DMS53 (cell line): ENCODE results near the gene TALDO1.

ENCODE experiments used
- DNase-seq: peaks from one replicate; lab custom pipeline; 2025; lab: John Stamatoyannopoulos, UW

The TALDO1 gene

DNA sequence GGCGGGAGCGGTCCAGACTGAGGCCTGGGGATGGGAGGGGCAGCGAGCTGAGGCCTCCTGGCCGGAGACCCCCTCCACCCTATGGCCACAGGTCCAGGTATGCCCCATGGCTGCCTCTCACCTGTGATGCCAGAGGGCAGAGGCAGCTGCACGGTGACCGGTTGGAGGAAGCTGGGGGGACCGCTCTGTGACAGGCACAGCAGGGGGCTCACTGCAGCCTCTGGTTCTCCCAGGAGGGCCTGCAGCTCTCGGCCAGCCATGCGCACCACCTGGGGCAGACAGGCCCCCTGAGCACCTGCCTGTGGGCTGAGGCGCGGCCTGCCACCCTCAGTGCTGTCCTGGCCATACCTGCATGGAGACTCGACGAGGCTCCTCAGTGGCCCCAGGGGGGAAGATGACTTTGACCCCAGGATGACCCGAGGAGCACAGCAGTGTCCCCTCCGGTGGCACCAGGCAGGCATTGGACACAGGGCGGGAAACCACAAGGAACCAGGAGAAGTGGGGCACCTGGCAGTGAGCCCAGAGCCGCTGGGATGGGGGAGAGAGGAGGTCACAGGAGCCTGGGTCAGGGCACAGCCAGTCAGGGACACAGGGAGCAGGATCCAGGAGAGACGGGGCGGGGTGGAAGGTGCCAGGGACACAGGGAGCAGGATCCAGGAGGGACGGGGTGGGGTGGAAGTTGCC, 54.0 kb downstream of the TALDO1 start:
- DNase-seq, result no peak

DNA sequence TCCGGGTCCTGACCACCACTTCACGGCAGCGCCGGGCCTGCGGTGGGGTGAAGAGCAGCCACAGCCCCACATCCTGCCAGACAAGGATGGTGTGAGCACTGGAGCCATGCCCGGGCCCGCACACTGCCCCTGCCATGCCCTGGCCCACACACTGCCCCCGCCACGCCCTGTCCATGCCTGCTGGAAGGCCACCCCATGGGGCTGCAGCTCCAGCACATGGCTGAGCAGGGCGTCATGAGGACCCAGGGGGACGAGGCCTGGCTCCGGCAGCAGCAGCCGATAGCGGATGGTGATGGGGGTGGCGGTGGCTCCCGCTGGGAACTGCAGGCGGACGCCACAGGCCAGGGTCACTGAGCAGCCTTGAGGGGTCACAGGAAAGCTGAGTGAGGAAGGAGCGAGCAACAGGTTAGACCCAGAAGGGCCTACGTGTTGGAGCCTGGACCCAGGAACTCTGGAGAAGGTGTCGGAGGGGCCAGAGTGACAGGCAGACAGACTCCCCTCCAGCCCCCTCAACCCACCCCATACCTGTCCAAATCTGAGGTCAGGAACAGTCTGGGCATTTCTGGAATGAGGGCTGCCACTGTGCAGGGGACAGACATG, 54.9 kb downstream of the TALDO1 start:
- DNase-seq, result no peak

DNA sequence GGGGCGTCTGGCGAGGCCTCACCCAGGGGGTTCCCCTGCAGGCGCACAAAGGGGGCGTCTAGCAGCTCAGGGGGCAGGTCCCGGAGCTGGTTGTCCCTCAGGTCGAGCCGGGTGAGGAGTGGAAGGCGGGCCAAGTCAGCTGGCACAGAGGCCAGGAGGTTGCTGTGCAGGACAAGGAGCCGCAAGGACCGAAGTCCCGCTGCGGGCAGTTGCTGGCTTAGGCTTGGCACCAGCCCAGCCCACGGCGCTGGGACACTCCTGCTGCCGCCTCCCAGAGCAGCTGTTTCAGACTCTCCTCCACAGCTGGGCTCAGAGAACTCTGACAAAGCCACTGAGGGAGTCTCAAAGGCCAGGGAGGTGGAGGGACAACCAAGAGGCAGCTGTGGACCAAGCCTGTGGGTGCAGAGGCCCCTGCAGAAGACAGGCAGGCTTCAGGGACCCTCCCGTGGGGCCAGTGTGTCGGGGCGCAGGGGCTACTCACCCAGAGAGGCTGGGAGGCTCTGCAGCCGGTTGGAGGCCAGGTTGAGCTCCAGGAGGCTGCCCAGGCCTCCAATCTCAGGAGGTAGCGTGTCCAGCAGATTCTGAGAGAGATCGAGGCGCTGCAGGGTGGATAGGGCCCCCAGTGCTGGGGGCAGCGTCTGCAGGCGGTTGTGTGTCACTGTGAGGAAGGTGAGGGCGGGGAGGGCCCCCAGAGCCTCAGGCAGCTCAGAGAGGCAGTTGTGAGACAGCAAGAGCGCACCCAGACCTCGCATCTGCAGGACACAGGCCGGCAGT, 55.6 kb downstream of the TALDO1 start:
- no peak for DNase-seq

DNA sequence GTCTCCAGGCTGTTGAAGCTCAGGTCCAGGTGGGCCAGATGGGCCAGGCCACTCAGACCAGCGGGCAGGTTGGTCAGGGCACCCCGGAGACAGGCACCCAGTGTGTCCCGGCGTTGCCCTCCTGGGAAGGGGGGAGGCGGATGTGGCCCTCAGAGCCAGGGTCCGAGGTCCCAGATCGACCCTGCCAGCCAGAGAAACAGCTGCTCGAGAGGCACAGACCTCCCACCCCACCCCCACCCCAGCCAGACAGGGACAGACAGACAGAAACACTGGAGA, 56.1 kb downstream of the TALDO1 start:
- no peak for DNase-seq

DNA sequence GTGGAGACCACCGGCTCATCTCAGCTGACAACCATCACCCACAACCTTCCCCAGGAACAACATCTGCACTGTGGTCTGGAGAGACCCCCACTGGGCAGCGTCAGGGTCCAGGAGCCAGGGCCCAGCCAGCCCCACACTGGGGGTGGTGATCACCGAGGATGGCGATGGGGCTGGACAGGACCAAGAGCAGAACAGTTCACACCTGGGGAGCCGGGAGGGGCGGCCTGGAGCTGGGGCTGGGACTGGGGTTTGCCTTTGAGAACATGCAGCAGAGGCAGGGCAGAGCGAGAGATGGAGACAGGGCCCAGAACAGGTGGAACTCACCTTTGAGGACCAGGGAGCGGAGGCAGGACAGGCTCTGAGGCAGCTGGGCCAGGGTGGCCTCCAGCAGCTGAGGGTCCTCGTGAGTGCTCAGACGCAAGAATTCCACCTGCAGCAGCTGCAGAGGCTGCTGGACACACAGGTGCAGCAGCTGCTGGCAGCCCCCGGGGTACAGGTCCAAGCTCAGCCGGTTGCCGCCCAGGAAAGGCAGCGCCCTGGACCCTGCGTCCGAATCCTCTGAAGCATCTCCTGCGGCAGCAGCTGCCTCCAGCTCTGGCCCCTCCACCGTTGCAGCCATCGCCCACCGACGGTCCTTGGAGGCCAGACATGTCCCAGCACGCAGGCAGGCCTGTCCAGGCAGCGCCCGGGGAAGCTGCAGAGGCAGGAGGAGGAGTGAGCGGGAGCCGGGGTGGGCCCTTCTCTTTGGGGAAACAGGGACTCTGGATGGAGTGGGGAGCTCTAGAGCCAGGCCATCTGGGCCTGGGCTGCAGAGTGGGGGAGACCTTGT, 56.7 kb downstream of the TALDO1 start:
- peak; percentile 84 for DNase-seq

DNA sequence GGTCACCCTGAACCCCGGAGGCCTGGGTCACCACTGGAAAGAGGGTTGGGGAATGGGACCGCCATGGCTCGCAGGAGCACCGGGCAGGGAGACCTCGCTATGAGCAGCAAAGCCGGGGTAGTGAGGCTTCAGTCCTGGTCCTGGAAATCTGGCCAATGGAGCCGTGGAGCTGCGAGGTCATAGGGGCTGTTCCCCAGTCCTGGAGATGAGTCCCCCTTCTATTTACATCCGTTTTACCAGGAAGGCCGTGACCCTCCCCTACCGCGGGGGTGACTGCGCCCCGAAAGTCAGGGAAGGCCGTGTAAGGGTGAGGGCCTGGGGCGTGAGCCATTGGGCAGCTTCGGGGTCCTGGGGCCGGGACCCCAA, 57.3 kb downstream of the TALDO1 start:
- peak; percentile 68 for DNase-seq

DNA sequence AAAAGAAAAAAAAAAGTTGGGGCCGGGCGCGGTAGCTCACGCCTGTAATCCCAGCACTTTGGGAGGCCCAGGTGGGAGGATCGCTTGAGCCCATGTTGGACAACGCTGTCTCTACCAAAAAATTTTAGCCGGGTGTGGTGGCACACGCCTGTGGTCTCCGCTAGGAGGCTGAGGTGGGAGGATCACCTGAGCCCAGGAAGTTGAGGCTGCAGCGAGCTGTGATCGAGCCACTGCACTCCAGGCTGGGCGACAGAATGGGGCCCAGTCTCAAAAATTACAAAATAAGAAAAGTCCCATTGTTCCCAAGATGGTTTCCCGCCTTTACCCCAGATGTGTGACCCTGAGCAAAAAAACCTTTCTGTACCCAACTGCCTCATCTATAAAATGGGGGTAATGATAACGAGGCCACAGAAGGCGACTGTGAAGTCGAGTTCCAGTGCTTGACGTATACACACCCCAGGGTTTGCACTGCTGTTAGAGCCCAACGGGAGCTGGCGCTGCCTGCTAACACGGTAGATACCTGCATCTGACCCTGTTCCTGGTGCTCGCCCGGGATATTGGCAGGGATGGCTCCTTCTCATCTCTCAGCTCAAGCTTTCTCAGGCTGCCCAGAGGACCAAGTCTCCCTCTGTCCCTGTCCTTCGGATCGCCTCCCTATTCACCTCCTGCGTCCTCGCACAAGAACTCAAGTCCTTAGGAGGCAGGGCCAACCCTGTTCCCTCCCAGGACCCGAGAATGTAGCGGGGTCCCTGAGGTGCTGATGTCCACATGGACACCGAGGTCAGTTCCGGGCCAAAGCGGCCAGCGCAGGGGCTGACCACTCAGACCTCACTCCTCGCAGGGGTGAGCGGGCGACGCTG, 61.4 kb downstream of the TALDO1 start:
- DNase-seq, result peak; percentile 83

DNA sequence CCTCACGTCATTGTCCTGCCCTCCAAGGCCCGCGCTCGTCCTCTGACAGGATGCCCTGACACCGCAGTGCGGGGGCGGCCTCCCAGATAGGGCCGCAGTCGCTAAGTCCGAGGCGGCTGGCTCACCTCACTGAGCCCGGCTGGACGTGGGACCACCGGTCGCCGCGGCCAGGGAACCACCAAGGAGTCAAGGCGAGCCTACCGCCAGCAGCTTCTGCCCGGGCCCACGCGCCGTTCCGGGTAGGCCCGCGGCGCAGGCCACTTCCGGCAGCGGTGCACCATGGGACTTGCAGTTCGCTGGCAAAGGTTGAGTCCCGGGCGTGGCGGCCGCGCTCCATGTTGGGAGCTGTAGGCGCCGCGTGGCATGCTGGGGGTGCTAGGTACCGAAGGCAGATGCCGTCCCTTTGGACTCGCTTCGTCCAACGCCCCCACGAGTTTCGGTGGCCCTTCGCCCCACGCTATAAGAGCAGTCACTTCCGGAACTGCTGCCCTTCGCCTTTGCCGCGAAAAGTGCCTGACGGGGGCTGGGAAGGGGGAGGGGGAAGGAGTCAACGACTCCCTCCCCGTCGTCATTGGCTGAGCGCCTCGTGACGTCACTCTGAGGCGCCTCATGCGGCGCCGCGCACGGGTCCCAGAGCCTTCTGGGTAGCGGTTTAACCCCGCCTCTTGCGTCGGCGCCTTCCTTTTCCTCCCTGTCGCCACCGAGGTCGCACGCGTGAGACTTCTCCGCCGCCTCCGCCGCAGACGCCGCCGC, 62.2 kb downstream of the TALDO1 start, which contains the start of gene RPLP2:
Gene RPLP2, plus strand, starts transcription at position 681 of the 753 bp plus-strand sequence. CDS start 268 bp downstream, outside the sequence.
- DNase-seq, result peak; percentile 100

DNA sequence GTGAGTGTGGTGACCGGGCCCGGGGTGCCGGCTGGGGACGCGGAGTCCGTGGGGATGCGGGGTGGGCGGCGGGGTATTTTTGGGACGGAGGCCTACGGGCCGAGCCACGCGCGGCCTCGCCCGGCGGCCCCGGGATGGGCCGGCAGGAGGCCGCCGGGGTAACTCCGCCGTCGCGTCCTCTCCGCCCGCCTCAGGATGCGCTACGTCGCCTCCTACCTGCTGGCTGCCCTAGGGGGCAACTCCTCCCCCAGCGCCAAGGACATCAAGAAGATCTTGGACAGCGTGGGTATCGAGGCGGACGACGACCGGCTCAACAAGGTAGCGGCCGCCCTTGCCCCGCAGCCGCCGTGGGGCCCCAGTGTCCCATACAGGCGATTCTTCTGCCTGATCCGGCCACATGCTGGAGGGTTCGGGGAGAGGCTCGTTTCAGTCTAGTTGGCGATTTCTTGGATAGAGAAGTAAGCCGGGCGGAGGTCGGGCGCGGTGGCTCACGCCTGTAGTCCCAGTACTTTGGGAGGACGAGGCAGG, 62.8 kb downstream of the TALDO1 start:
- DNase-seq, result peak; percentile 71

DNA sequence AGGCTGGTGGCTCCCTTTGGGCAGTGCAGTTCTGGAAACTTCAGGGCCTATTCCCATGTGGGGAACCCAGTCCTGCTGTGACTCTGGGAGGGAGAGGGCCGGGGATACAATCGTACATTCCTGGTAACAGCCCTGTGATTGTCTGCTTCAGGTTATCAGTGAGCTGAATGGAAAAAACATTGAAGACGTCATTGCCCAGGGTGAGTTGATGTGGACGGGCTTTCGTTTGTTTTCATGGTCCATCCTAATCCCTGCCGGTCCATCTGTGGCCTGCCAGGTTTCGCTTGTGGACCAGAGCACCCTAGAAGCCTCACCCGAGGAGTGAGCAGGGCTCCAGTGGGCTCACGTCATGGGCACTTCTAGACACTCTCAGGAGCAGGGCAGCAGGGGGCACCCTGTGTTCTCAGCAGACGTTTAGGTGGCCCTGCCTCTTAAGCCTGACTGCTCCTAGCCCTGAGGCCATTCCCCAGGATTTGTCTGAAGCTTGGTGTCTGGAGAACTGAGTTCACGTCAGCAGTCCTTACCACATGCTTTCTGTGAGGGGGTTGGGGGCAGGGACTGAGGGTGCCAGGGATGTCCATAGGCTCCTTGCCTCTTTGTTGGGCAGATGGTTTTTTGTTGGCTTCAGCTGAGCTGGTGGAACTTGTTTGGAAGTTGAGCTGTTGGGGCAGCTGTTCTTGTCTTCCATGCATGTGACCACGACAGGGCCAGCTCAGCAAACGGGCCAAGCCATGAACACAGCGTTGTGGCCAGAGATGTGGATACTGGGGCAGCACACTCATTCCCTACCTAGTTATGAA, 64.4 kb downstream of the TALDO1 start:
- no peak for DNase-seq

DNA sequence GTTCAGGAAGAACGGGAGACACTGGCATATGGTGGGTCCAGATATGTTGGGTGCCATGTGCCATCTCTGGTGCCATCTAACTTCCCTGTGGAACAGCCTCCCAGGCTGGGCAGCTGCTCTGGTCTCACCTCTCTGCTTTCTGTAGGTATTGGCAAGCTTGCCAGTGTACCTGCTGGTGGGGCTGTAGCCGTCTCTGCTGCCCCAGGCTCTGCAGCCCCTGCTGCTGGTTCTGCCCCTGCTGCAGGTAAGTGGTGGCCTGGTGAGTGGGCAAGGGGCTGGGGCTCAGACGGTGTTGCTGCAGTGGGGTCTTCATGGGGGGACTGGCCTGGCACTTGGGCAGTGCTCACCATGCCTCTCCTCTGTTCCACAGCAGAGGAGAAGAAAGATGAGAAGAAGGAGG, 65.1 kb downstream of the TALDO1 start:
- no peak for DNase-seq

DNA sequence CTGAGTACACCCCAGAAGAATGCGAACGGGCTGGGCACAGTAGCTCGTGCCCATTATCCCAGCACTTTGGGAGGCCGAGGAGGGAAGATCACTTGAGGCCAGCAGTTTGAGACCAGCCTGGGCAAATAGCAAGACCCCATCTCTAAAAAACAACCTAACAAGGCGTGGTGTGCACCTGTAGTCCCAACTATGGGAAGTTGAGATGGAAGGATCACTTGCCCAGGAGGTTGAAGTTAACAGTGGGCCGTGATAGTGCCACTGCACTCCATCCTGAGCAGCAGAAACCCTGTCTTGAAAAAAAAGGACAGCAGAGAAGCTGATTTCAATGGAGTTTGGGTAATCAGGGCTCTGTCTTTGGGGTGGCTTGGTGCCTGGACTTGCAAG, 65.8 kb downstream of the TALDO1 start:
- no peak for DNase-seq

DNA sequence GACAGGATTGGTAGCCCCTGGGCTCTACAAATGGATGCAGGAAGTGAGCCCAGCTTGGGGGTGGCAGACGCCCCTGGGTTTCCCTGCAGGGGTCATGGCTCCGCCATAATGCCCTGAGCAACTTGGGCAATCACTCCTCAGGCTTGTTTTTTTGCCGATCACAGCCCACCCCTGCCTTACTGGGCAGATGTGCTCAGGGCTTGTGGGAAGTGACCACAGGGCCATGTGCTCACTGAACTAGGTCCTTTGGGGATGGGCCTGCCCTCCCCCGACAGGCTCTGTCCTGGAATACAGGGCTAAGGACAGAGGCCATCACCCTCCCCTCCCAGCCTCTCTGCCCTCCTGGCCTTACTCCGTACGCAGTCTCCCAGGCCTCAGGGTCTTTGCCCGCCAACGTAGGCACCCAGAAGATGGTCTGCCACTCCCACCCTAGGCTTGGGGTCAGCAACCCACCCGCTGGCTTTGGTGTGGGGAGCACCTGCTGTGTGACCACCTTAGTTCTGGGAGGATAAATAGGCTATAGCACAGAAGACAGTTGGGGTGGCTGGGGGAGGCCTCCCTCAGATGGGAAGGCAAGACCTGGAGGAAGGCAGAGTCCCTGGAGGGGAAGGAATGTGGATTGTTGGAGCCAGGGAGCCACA, 66.3 kb downstream of the TALDO1 start:
- no peak for DNase-seq
